Measurements from ENCODE around the gene MTMR12. TPM values are rescaled to one million over a fixed set of nuclear protein-coding genes. Genes with fewer than 3 reads are reported as not detected.

The MTMR12 gene
- total and polyA plus RNA-seq, 8 donors = 9.7 to 32.3 (median 20.8) TPM

- DNase-seq (no peak), FAIRE-seq (no peak), ATAC-seq (no peak)
- Histone ChIP-seq H3K4me1 (peaks cover 0 to 16% (median 0%) of the 10 kb centered on the region in 3 donors), H3K27me3 (no peaks in the 10 kb centered on the region), H3K27ac (no peak overlapping the region), H3K4me3 (no peak overlapping the region), H3K36me3 (no peaks in the 10 kb centered on the region), H3K9me3 (no peaks in the 10 kb centered on the region)
- whole genome bisulfite sequencing, 2 donors = 96 to 98% methylated on average over 4 of the region's 4 CpGs
- TF ChIP-seq, protein P1, sequence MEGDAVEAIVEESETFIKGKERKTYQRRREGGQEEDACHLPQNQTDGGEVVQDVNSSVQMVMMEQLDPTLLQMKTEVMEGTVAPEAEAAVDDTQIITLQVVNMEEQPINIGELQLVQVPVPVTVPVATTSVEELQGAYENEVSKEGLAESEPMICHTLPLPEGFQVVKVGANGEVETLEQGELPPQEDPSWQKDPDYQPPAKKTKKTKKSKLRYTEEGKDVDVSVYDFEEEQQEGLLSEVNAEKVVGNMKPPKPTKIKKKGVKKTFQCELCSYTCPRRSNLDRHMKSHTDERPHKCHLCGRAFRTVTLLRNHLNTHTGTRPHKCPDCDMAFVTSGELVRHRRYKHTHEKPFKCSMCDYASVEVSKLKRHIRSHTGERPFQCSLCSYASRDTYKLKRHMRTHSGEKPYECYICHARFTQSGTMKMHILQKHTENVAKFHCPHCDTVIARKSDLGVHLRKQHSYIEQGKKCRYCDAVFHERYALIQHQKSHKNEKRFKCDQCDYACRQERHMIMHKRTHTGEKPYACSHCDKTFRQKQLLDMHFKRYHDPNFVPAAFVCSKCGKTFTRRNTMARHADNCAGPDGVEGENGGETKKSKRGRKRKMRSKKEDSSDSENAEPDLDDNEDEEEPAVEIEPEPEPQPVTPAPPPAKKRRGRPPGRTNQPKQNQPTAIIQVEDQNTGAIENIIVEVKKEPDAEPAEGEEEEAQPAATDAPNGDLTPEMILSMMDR (IDR thresholded peaks at IDR 0.05) = no peak
- intact Hi-C loops (cut with DNase I) = no loop called here
Measured at GRCh38 chr5:32207355-32207634, 105.4 kb downstream of the MTMR12 start.

GRCh38 chr5:32206509-32207354 lies 106.0 kb downstream of the MTMR12 start:
- FAIRE-seq = no peak
- Histone ChIP-seq H3K27ac (no peak overlapping the region), H3K9me3 (no peaks in the 10 kb centered on the region), H3K4me3 (no peak overlapping the region), H3K36me3 (no peaks in the 10 kb centered on the region), H3K4me1 (peaks cover 0 to 15% (median 0%) of the 10 kb centered on the region in 3 donors), H3K27me3 (no peaks in the 10 kb centered on the region)
- WGBS, 2 donors = 89 to 90% methylated on average over 13 of the region's 13 CpGs
- intact Hi-C loops (cut with DNase I) = no loop called here
- no peak for ATAC-seq
- TF ChIP-seq, protein P1 (IDR thresholded peaks at IDR 0.05) = no peak
- no peak for DNase-seq

DNA sequence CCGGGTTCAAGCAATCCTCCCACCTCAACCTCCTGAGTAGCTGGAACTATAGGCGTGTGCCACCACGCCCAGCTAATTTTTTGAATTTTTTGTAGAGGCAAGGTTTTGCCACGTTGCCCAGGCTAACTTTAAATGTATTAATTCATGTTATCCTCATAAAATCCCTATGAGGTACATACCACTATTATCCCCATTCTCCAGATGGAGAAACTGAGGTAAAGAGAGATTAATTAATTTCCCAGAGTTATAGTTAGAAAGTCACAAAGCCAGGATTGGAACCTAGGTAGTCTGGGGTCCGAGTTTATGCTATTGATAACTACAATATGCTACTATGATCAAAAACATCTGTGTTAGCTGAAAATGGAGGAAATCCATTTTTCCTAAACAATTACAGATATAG lies 106.7 kb downstream of the MTMR12 start:
- Histone ChIP-seq H3K9me3 (no peaks in the 10 kb centered on the region), H3K36me3 (no peaks in the 10 kb centered on the region), H3K27me3 (no peaks in the 10 kb centered on the region), H3K27ac (no peak overlapping the region), H3K4me3 (no peak overlapping the region), H3K4me1 (peaks cover 0 to 15% (median 4%) of the 10 kb centered on the region in 3 donors)
- DNase-seq (no peak), FAIRE-seq (no peak), ATAC-seq (no peak)
- 79 to 83% methylated on average over 5 of the region's 5 CpGs for WGBS, 2 donors
- intact Hi-C loops (cut with DNase I) = no loop called here
- TF ChIP-seq, protein P1 (IDR thresholded peaks at IDR 0.05) = no peak

GRCh38 chr5:32202394-32202793 lies 110.3 kb downstream of the MTMR12 start:
- H3K27me3 ChIP-seq = no peaks in the 10 kb centered on the region
- no peak overlapping the region for H3K4me3 ChIP-seq
- intact Hi-C loops (cut with DNase I) = no loop called here
- no peak for FAIRE-seq
- no peak for DNase-seq
- no peaks in the 10 kb centered on the region for H3K9me3 ChIP-seq
- TF ChIP-seq, protein P1 (IDR thresholded peaks at IDR 0.05) = no peak
- peaks cover 0 to 13% (median 8%) of the 10 kb centered on the region in 3 donors for H3K4me1 ChIP-seq
- ATAC-seq = peak in 2 of 4 donors; percentile 30 to 57
- no peaks in the 10 kb centered on the region for H3K36me3 ChIP-seq
- WGBS, 2 donors = 92 to 93% methylated on average over 2 of the region's 2 CpGs
- no peak overlapping the region for H3K27ac ChIP-seq

GRCh38 chr5:32201122-32201753 lies 111.5 kb downstream of the MTMR12 start:
- DNase-seq (no peak), FAIRE-seq (no peak), ATAC-seq (peak in 3 of 4 donors; percentile 58 to 68 (median 60))
- WGBS, 2 donors = 10 to 12% methylated on average over 3 of the region's 3 CpGs
- no peaks in the 10 kb centered on the region for H3K36me3 ChIP-seq
- no peaks in the 10 kb centered on the region for H3K9me3 ChIP-seq
- TF ChIP-seq, protein P1 (IDR thresholded peaks at IDR 0.05) = no peak
- H3K4me1 ChIP-seq = peaks cover 0 to 13% (median 8%) of the 10 kb centered on the region in 3 donors
- intact Hi-C loops (cut with DNase I) = no loop called here
- H3K27ac ChIP-seq = peak overlapping the region in 1 of 4 donors; percentile 1
- no peaks in the 10 kb centered on the region for H3K27me3 ChIP-seq
- H3K4me3 ChIP-seq = no peak overlapping the region
